GM18508 (cell line): ENCODE measurements around the gene MYBPH.

Experiments used
- ATAC-seq: cut with Tn5 transposase; IDR thresholded peaks from one replicate; pipeline ENCODE4 v1.9.1; 2021; ENCODE audit warnings: moderate number of reproducible peaks; ENCODE audit not compliant: insufficient read depth, unreplicated experiment

The MYBPH gene

GRCh38 chr1:203136409-203137042 lies 39.1 kb downstream of the MYBPH start:
- no peak for ATAC-seq

GRCh38 chr1:203135636-203136305 lies 39.9 kb downstream of the MYBPH start:
- ATAC-seq, result no peak

GRCh38 chr1:203133970-203134725 lies 41.5 kb downstream of the MYBPH start:
- ATAC-seq, result no peak

GRCh38 chr1:203131548-203132200 lies 44.0 kb downstream of the MYBPH start:
- ATAC-seq, result no peak

GRCh38 chr1:203130358-203130985 lies 45.2 kb downstream of the MYBPH start:
- ATAC-seq, result no peak

- ATAC-seq, result no peak
Measured at GRCh38 chr1:203129501-203130231, 46.0 kb downstream of the MYBPH start.

GRCh38 chr1:203128716-203129500 lies 46.7 kb downstream of the MYBPH start:
- ATAC-seq, result no peak

GRCh38 chr1:203128431-203128715 lies 47.3 kb downstream of the MYBPH start:
- ATAC-seq, result no peak

GRCh38 chr1:203127666-203128430 lies 47.8 kb downstream of the MYBPH start, which contains the start of gene ADORA1:
Gene ADORA1, plus strand, starts transcription at chr1:203127726. Its CDS starts 1,116 bp downstream, at chr1:203128842.
- no peak for ATAC-seq

- ATAC-seq, result no peak
Measured at GRCh38 chr1:203126866-203127665, 48.6 kb downstream of the MYBPH start.

- no peak for ATAC-seq
Measured at GRCh38 chr1:203126151-203126865, 49.3 kb downstream of the MYBPH start.

- no peak for ATAC-seq
Measured at GRCh38 chr1:203124546-203125317, 50.9 kb downstream of the MYBPH start.

GRCh38 chr1:203124011-203124410 lies 51.6 kb downstream of the MYBPH start:
- no peak for ATAC-seq

- ATAC-seq, result no peak
Measured at GRCh38 chr1:203122159-203122558, 53.5 kb downstream of the MYBPH start.

GRCh38 chr1:203121186-203122015 lies 54.2 kb downstream of the MYBPH start:
- no peak for ATAC-seq
